Measurements from ENCODE around the gene C2CD4A. TPM values are rescaled to one million over a fixed set of nuclear protein-coding genes. Genes with fewer than 3 reads are reported as not detected.
A peak's percentile ranks its signal among the peaks of the same experiment; 100 is the strongest.

C2CD4A gene
- total RNA-seq, 6 donors from 2014 or later: 0.15 to 0.33 (median 0.24) TPM; not detected in 3

GRCh38 chr15:62071711-62072308 lies 5.0 kb downstream of the C2CD4A start:
- TF ChIP-seq POLR2AphosphoS5 (IDR thresholded peaks at IDR 0.05) (no peak), CTCF (IDR thresholded peaks at IDR 0.05) (peak; percentile 52 to 58 (median 56)), EP300 (IDR thresholded peaks at IDR 0.05) (no peak), POLR2A (IDR thresholded peaks at IDR 0.05) (no peak)
- no peaks in the 10 kb centered on the region for H3K27me3 ChIP-seq
- ATAC-seq (ENCODE audit: low FRiP score in 2 of 2): no peak
- H3K4me3 ChIP-seq: no peak overlapping the region
- DNase-seq: no peak
- no peak overlapping the region for H3K27ac ChIP-seq
- no peaks in the 10 kb centered on the region for H3K36me3 ChIP-seq
- H3K9me3 ChIP-seq: no peaks in the 10 kb centered on the region
- peaks cover 8 to 25% (median 17%) of the 10 kb centered on the region in 4 donors for H3K4me1 ChIP-seq

- 73 to 85% methylated on average over 9 of the region's 9 CpGs for WGBS, 2 donors
- no peak overlapping the region for H3K4me3 ChIP-seq
- DNase-seq (peak in 1 of 2 donors; percentile 42), ATAC-seq (ENCODE audit: low FRiP score in 2 of 2) (peak in 1 of 2 donors; percentile 73)
- H3K27ac ChIP-seq: no peak overlapping the region
- TF ChIP-seq POLR2AphosphoS5 (IDR thresholded peaks at IDR 0.05): no peak
- no peak for TF ChIP-seq POLR2A (IDR thresholded peaks at IDR 0.05)
- TF ChIP-seq EP300 (IDR thresholded peaks at IDR 0.05): no peak
- no peak for TF ChIP-seq CTCF (IDR thresholded peaks at IDR 0.05)
- no peaks in the 10 kb centered on the region for H3K4me1 ChIP-seq
- H3K9me3 ChIP-seq: no peaks in the 10 kb centered on the region
- H3K27me3 ChIP-seq: no peaks in the 10 kb centered on the region
- H3K36me3 ChIP-seq: no peaks in the 10 kb centered on the region
These were observed 9.0 kb downstream of the C2CD4A start for GRCh38 chr15:62075595-62076277.

GRCh38 chr15:62079594-62079993 lies 12.8 kb downstream of the C2CD4A start:
- WGBS, 2 donors: 76 to 89% methylated on average over 4 of the region's 4 CpGs
- H3K36me3 ChIP-seq: no peaks in the 10 kb centered on the region
- H3K27ac ChIP-seq: no peak overlapping the region
- no peaks in the 10 kb centered on the region for H3K9me3 ChIP-seq
- H3K4me3 ChIP-seq: no peak overlapping the region
- ATAC-seq (ENCODE audit: low FRiP score in 2 of 2) (no peak), DNase-seq (no peak)
- no peaks in the 10 kb centered on the region for H3K27me3 ChIP-seq
- no peaks in the 10 kb centered on the region for H3K4me1 ChIP-seq
- TF ChIP-seq EP300 (IDR thresholded peaks at IDR 0.05): no peak
- TF ChIP-seq POLR2AphosphoS5 (IDR thresholded peaks at IDR 0.05): no peak
- TF ChIP-seq POLR2A (IDR thresholded peaks at IDR 0.05): no peak
- no peak for TF ChIP-seq CTCF (IDR thresholded peaks at IDR 0.05)

- H3K9me3 ChIP-seq: no peaks in the 10 kb centered on the region
- DNase-seq: no peak
- H3K4me3 ChIP-seq: no peak overlapping the region
- no peak overlapping the region for H3K27ac ChIP-seq
- TF ChIP-seq CTCF (IDR thresholded peaks at IDR 0.05) (no peak), POLR2A (IDR thresholded peaks at IDR 0.05) (no peak), EP300 (IDR thresholded peaks at IDR 0.05) (no peak), POLR2AphosphoS5 (IDR thresholded peaks at IDR 0.05) (no peak)
- H3K27me3 ChIP-seq: no peaks in the 10 kb centered on the region
- no peaks in the 10 kb centered on the region for H3K4me1 ChIP-seq
- no peaks in the 10 kb centered on the region for H3K36me3 ChIP-seq
- ATAC-seq (ENCODE audit: low FRiP score in 2 of 2): no peak
- 82 to 87% methylated on average over 9 of the region's 9 CpGs for WGBS, 2 donors
These were observed 16.7 kb downstream of the C2CD4A start for GRCh38 chr15:62083194-62084154.
